ENCODE data around the gene C8A. TPM values are rescaled to one million over a fixed set of nuclear protein-coding genes. Genes with fewer than 3 reads are reported as not detected.

C8A gene
- total and polyA plus RNA-seq, 2 of the 13 experiments (the other 11 are each of a cell fraction or from before 2014, with no cell fraction given), result 10.5 to 15.0 TPM

DNA sequence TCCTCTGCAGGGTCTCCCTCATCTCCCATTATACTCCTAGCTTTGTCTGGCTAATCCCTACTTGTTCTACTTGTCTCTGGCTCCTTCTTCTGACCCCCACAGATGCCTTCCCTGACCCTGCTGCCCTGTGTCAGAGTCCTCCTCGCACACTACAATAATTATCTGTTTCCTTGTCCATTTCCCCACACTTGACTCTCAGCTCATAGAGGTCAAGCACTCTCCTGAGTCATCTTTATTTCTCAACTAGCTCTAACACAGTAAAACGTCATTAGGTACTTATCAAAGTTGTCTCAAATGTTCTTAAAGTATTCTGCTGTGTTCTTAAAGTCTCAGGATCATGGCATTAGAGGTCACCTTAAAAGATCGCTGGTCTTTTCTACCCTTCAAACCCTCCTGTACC lies 47.1 kb downstream of the C8A start:
- peaks cover 64% of the 10 kb centered on the region for H3K4me1 ChIP-seq (ENCODE audit: insufficient read depth, low read length)
- CTCF ChIA-PET (ENCODE audit: low intra/inter-chr PET ratio, low total read pairs), result no interaction called here
- FAIRE-seq, result no peak
- TF ChIP-seq ZNF382 (CRISPR knock-in tag; IDR thresholded peaks at IDR 0.05; ENCODE audit: borderline replicate concordance) (no peak), DMTF1 (CRISPR knock-in tag; IDR thresholded peaks at IDR 0.05) (no peak), TRIM24 (CRISPR knock-in tag; IDR thresholded peaks at IDR 0.05) (no peak), NPAS2 (CRISPR knock-in tag; IDR thresholded peaks at IDR 0.05; ENCODE audit: borderline replicate concordance) (no peak), ZNF816 (CRISPR knock-in tag; IDR thresholded peaks at IDR 0.05; ENCODE audit: borderline replicate concordance) (no peak), ZNF775 (CRISPR knock-in tag; IDR thresholded peaks at IDR 0.05; ENCODE audit: borderline replicate concordance) (no peak), ZNF503 (CRISPR knock-in tag; IDR thresholded peaks at IDR 0.05) (no peak), ZNF557 (CRISPR knock-in tag; IDR thresholded peaks at IDR 0.05) (no peak), BRF2 (CRISPR knock-in tag; IDR thresholded peaks at IDR 0.05) (no peak), ZMAT3 (CRISPR knock-in tag; conservative IDR thresholded peaks at IDR 0.05) (no peak), PHB2 (IDR thresholded peaks at IDR 0.05; ENCODE audit: partially characterized antibody) (no peak), ZNF180 (CRISPR knock-in tag; IDR thresholded peaks at IDR 0.05; ENCODE audit: borderline replicate concordance, low read depth) (no peak)
- TF ChIP-seq, protein P1, sequence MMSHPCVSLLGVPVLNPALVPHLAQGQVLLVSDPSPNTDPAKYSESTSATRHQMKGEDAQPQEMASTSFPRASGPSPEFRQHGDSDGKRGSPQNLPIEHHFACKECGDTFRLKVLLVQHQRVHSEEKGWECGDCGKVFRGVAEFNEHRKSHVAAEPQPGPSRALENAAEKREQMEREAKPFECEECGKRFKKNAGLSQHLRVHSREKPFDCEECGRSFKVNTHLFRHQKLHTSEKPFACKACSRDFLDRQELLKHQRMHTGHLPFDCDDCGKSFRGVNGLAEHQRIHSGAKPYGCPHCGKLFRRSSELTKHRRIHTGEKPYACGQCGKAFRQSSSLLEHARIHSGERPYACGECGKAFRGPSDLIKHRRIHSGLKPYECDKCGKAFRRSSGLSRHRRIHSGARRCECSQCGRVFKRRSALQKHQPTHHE (CRISPR knock-in tag; IDR thresholded peaks at IDR 0.05; ENCODE audit: borderline replicate concordance), result no peak
- TF ChIP-seq, protein P2, sequence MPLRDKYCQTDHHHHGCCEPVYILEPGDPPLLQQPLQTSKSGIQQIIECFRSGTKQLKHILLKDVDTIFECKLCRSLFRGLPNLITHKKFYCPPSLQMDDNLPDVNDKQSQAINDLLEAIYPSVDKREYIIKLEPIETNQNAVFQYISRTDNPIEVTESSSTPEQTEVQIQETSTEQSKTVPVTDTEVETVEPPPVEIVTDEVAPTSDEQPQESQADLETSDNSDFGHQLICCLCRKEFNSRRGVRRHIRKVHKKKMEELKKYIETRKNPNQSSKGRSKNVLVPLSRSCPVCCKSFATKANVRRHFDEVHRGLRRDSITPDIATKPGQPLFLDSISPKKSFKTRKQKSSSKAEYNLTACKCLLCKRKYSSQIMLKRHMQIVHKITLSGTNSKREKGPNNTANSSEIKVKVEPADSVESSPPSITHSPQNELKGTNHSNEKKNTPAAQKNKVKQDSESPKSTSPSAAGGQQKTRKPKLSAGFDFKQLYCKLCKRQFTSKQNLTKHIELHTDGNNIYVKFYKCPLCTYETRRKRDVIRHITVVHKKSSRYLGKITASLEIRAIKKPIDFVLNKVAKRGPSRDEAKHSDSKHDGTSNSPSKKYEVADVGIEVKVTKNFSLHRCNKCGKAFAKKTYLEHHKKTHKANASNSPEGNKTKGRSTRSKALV (CRISPR knock-in tag; IDR thresholded peaks at IDR 0.05), result no peak
- TF ChIP-seq, protein P3, sequence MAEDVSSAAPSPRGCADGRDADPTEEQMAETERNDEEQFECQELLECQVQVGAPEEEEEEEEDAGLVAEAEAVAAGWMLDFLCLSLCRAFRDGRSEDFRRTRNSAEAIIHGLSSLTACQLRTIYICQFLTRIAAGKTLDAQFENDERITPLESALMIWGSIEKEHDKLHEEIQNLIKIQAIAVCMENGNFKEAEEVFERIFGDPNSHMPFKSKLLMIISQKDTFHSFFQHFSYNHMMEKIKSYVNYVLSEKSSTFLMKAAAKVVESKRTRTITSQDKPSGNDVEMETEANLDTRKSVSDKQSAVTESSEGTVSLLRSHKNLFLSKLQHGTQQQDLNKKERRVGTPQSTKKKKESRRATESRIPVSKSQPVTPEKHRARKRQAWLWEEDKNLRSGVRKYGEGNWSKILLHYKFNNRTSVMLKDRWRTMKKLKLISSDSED (CRISPR knock-in tag; IDR thresholded peaks at IDR 0.05), result no peak

More for the DNA sequence above, 47.1 kb downstream of the C8A start:
- H3K9me3 ChIP-seq (ENCODE audit: low read length), result no peaks in the 10 kb centered on the region
- H2AFZ ChIP-seq (ENCODE audit: low read length), result no peak overlapping the region
- WGBS (ENCODE audit: low lambda C conversion rate), result 82% methylated on average over 3 of the region's 3 CpGs
- in situ Hi-C loops (cut with HindIII; ENCODE audit: extremely low pct_ligation_motif_present, low pct_unique_long_range_greater_than_20kb), result no loop called here
- H3K36me3 ChIP-seq (replicated peaks in 1 of 2; ENCODE audit: control insufficient read depth in 1 of 2, insufficient read depth in 2 of 2, low read length in 2 of 2), result no peaks in the 10 kb centered on the region; a peak in 1 of 5 replicates
- no peaks in the 10 kb centered on the region for H3K27me3 ChIP-seq (ENCODE audit: control insufficient read depth in 1 of 2, insufficient read depth in 2 of 2, low read length in 2 of 2)
- intact Hi-C loops (cut with micrococcal nuclease; ENCODE audit: unreplicated experiment), result no loop called here
- BruUV-seq (replicated peaks), result no TSS peak
- H3K27ac ChIP-seq (ENCODE audit: extremely low read length, insufficient read depth, low read length), result no peak overlapping the region
- DNase-seq (ENCODE audit: low spot score) (no peak), ATAC-seq (no peak)
- POLR2A ChIA-PET, result interaction anchor here (1.5 to 1.6 kb wide), 2 partner anchors 9 to 47 kb away, joined by 3 to 4 read pairs; partner anchors contain the start of gene C8A
- no peaks in the 10 kb centered on the region for H4K20me1 ChIP-seq (ENCODE audit: insufficient read depth, low read length)
- H3K9ac ChIP-seq (ENCODE audit: insufficient read depth, low read depth, low read length), result no peak overlapping the region
- no peak overlapping the region for H3K4me2 ChIP-seq (ENCODE audit: low read depth, low read length)
- no peaks in the 10 kb centered on the region for H3K79me2 ChIP-seq (ENCODE audit: insufficient read depth, low read length)
- H3K4me3 ChIP-seq (replicated peaks in 1 of 3; ENCODE audit: insufficient read depth in 1 of 3, low read depth in 2 of 3, low read length in 3 of 3), result no peak overlapping the region

Measured in HepG2 (cell line).